CMK (cell line): ENCODE measurements around the gene UBTFL1.
"Not testable (repeated sequence)": the region's sequence is repeated elsewhere in the genome, so short reads cannot be mapped to it uniquely, and the experiment has no call there.

ENCODE experiments used
- DNase-seq: peaks from one replicate; pipeline ENCODE4 v3.0.0-alpha.2; 2010; ENCODE audit warnings: low read depth

UBTFL1 gene

GRCh38 chr11:90085650-90086049, at the start of gene UBTFL1:
UBTFL1 (plus strand) TSS chr11:90085950; CDS start chr11:90085950, 0 bp downstream.
- not testable (repeated sequence) for DNase-seq

- DNase-seq = not testable (repeated sequence)
These were observed 34.0 kb upstream of the UBTFL1 start for GRCh38 chr11:90051591-90052209.

- not testable (repeated sequence) for DNase-seq
These were observed 33.4 kb upstream of the UBTFL1 start for GRCh38 chr11:90052311-90052710.

GRCh38 chr11:90053545-90053944, 32.2 kb upstream of the UBTFL1 start:
- DNase-seq = not testable (repeated sequence)

- not testable (repeated sequence) for DNase-seq
These were observed 3.0 kb downstream of the UBTFL1 start for GRCh38 chr11:90088731-90089130.

- DNase-seq = not testable (repeated sequence)
These were observed 9.6 kb downstream of the UBTFL1 start for GRCh38 chr11:90095230-90095924.

- not testable (repeated sequence) for DNase-seq
These were observed 12.5 kb downstream of the UBTFL1 start for GRCh38 chr11:90098261-90098660.

GRCh38 chr11:90100431-90100830, 14.7 kb downstream of the UBTFL1 start:
- DNase-seq = no peak

- DNase-seq = no peak
These were observed 27.8 kb downstream of the UBTFL1 start for GRCh38 chr11:90113541-90113940.

GRCh38 chr11:90120191-90120590, 34.4 kb downstream of the UBTFL1 start:
- no peak for DNase-seq

GRCh38 chr11:90124371-90124770, 38.6 kb downstream of the UBTFL1 start:
- DNase-seq = no peak

GRCh38 chr11:90124946-90125345, 39.2 kb downstream of the UBTFL1 start:
- DNase-seq = no peak

- DNase-seq = no peak
These were observed 48.1 kb downstream of the UBTFL1 start for GRCh38 chr11:90133560-90134477.

- DNase-seq = peak; percentile 77
These were observed 48.8 kb downstream of the UBTFL1 start, which contains the start of gene NAALAD2 for GRCh38 chr11:90134478-90135003. NAALAD2 (plus strand) TSS chr11:90134663; CDS start chr11:90134759, 96 bp downstream.

GRCh38 chr11:90135016-90135415, 49.3 kb downstream of the UBTFL1 start:
- DNase-seq = no peak
